Vagina (tissue), 2 donors: ENCODE data around the gene JADE3.

Source experiments
- CTCF ChIP-seq, 3 experiments: fragments of 450-650 bp in 2 of 3; fragments of 200-600 bp in 1 of 3; sonication (generic) in 1 of 3; IDR thresholded peaks; one replicate each; pipeline ENCODE4 v1.5.1; 2017 to 2019; ENCODE audit warnings: antibody characterized with exemption in 3 of 3, mild to moderate bottlenecking in 2 of 3, moderate library complexity in 2 of 3
- POLR2A ChIP-seq, 2 donors: fragments of 450-650 bp; IDR thresholded peaks; one replicate each; pipeline ENCODE4 v1.6.1; 2017; ENCODE audit warnings: antibody characterized with exemption in 2 of 2, mild to moderate bottlenecking in 2 of 2, moderate library complexity in 2 of 2
- POLR2AphosphoS5 ChIP-seq, 2 donors: sonication (generic); formaldehyde crosslinking; IDR thresholded peaks; one replicate each; pipeline ENCODE4 v1.9.0; 2017; ENCODE audit warnings: antibody characterized with exemption in 2 of 2, mild to moderate bottlenecking in 2 of 2, low read depth in 1 of 2; ENCODE audit not compliant: insufficient read depth in 1 of 2

- TF ChIP-seq POLR2A (IDR thresholded peaks at IDR 0.05): no peak
- TF ChIP-seq CTCF (IDR thresholded peaks at IDR 0.05): no peak
- no peak for TF ChIP-seq POLR2AphosphoS5 (IDR thresholded peaks at IDR 0.05; ENCODE audit: insufficient read depth in 1 of 2, low read depth in 1 of 2)
These were observed 1.8 kb upstream of the JADE3 start for GRCh38 chrX:46910415-46910814.
